Smooth muscle cell (in vitro differentiated cells): ENCODE results near the gene PGBD2. TPM values are rescaled to one million over a fixed set of nuclear protein-coding genes. Genes with fewer than 3 reads are reported as not detected.
"Not testable (repeated sequence)": the region's sequence is repeated elsewhere in the genome, so short reads cannot be mapped to it uniquely, and the experiment has no call there.

Experiments used
- DNase-seq: peaks from one replicate; lab custom pipeline; 2025; ENCODE audit not compliant: unreplicated experiment; lab: John Stamatoyannopoulos, UW
- H2AFZ ChIP-seq: fragments of 200-600 bp; sonication (generic); 2 replicates; pipeline ENCODE4 v1.6.0; 2016; ENCODE audit warnings: antibody characterized with exemption, low read depth, mild to moderate bottlenecking
- H3F3A ChIP-seq: fragments of 200-600 bp; sonication (generic); 2 replicates; pipeline ENCODE4 v1.6.0; 2017; ENCODE audit warnings: antibody characterized with exemption, low read depth
- H3K27ac ChIP-seq: fragments of 200-600 bp; sonication (generic); 2 replicates; pipeline ENCODE4 v1.5.1; 2016; ENCODE audit warnings: low read depth, mild to moderate bottlenecking
- H3K27me3 ChIP-seq: fragments of 200-600 bp; sonication (generic); 2 replicates; pipeline ENCODE4 v1.6.1; 2016; ENCODE audit warnings: low read depth, mild to moderate bottlenecking
- H3K36me3 ChIP-seq: fragments of 200-600 bp; sonication (generic); 2 replicates; pipeline ENCODE4 v1.5.1; 2016; ENCODE audit warnings: low read depth
- H3K4me1 ChIP-seq: fragments of 200-600 bp; sonication (generic); 2 replicates; pipeline ENCODE4 v1.5.1; 2016; ENCODE audit warnings: low read depth
- H3K4me2 ChIP-seq: fragments of 200-600 bp; sonication (generic); 2 replicates; pipeline ENCODE4 v1.6.0; 2016; ENCODE audit warnings: mild to moderate bottlenecking
- H3K4me3 ChIP-seq: fragments of 200-600 bp; sonication (generic); 2 replicates; pipeline ENCODE4 v1.5.1; 2016; ENCODE audit warnings: mild to moderate bottlenecking
- H3K79me2 ChIP-seq: fragments of 200-600 bp; sonication (generic); 2 replicates; pipeline ENCODE4 v1.6.0; 2016; ENCODE audit warnings: low read depth, mild to moderate bottlenecking
- H3K9ac ChIP-seq: fragments of 200-600 bp; sonication (generic); 2 replicates; pipeline ENCODE4 v1.6.0; 2016; ENCODE audit warnings: low read depth
- H3K9me3 ChIP-seq: fragments of 200-600 bp; sonication (generic); replicated peaks from 2 replicates; pipeline ENCODE4 v1.5.1; 2016; ENCODE audit warnings: low read depth
- H4K20me1 ChIP-seq: fragments of 200-600 bp; sonication (generic); 2 replicates; pipeline ENCODE4 v1.6.0; 2016; ENCODE audit warnings: low read depth
- CTCF ChIP-seq: fragments of 200-600 bp; sonication (generic); IDR thresholded peaks from 2 replicates; pipeline ENCODE4 v1.5.1; 2017; ENCODE audit warnings: borderline replicate concordance, mild to moderate bottlenecking, antibody characterized with exemption; ENCODE audit not compliant: insufficient read depth, poor library complexity, severe bottlenecking
- WGBS: methylation state at CpG from one replicate; pipeline ENCODE4 v1.1.7; 2016; ENCODE audit warnings: low lambda C conversion rate; 5-methylcytosine and 5-hydroxymethylcytosine counted together
- polyA plus RNA-seq: library from polyadenylated mRNA; unstranded; fragments of >200 nt; fragmentation: Nextera tagmentation; extraction: Ambion mirVana; gene quantifications from 2 replicates; pipeline ENCODE4 v1.2.1, GENCODE V29; 2016
- total RNA-seq: library from RNA; depleted of rRNA; stranded (reverse); fragments of >200 nt; gene quantifications from 2 replicates; pipeline ENCODE4 v1.2.3, GENCODE V29; 2014

PGBD2 gene
- total and polyA plus RNA-seq, 2 experiments from 2014 or later: 2.3 to 4.0 TPM

GRCh38 chr1:248926401-248927182, 20.6 kb downstream of the PGBD2 start:
- Histone ChIP-seq H3K36me3 (no peaks in the 10 kb centered on the region), H3K27ac (peak overlapping the region; percentile 99), H3K4me1 (peaks cover 16% of the 10 kb centered on the region), H3K79me2 (no peaks in the 10 kb centered on the region), H4K20me1 (no peaks in the 10 kb centered on the region), H3K4me2 (peak overlapping the region; percentile 77), H3F3A (peaks cover 6% of the 10 kb centered on the region), H3K9ac (peak overlapping the region; percentile 89), H3K27me3 (no peaks in the 10 kb centered on the region), H2AFZ (no peak overlapping the region), H3K4me3 (no peak overlapping the region), H3K9me3 (no peaks in the 10 kb centered on the region)
- 20% methylated on average over 7 of the region's 7 CpGs for WGBS
- no peak for DNase-seq
- TF ChIP-seq CTCF: no peak

DNA sequence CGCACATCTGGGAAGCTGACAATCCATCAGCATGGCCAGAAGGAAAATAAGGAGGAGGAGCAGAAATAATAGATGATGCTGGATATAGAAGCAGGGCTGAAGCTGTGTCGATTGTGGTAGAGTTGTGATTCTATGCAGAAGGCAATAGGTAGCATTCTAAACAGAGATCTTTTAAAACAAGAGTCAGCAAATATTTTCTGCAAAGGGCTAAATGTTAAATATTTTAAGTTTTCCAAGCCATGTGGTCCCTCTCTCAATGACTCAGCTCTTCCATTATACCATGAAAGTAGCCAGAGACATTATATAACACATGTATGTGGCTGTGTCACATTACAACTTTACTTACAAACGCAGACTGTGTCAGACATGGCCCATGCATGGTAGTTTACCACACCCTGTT, 21.2 kb downstream of the PGBD2 start:
- not testable (repeated sequence) for H3K79me2 ChIP-seq, DNase-seq, H3F3A ChIP-seq, H3K27me3 ChIP-seq, H4K20me1 ChIP-seq, H3K36me3 ChIP-seq, H2AFZ ChIP-seq, H3K9me3 ChIP-seq, H3K4me3 ChIP-seq
- Histone ChIP-seq H3K4me2 (peak overlapping the region; percentile 77), H3K27ac (peak overlapping the region; percentile 99), H3K4me1 (peaks cover 16% of the 10 kb centered on the region), H3K9ac (peak overlapping the region; percentile 49)
- WGBS: 56% methylated on average over 3 of the region's 3 CpGs

DNA sequence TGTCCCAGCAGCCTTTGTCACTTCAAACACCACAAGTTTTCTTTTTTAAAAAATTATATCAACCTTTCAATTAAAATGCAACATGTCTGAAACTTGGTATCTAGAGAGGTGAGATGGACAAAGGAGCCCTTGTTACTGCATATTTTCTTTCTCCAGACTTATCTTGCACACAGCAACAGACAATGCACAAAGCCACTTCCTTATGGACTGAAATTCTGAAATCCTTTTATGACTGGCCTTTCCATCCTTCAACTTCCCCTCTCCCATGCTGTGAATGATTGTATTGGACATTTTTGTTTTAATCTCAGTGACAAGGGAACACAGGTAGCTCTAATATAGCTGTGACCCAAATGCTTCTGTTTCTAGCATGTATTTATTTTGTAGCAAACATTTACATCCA, 22.1 kb downstream of the PGBD2 start:
- not testable (repeated sequence) for H3F3A ChIP-seq, H3K36me3 ChIP-seq

DNA sequence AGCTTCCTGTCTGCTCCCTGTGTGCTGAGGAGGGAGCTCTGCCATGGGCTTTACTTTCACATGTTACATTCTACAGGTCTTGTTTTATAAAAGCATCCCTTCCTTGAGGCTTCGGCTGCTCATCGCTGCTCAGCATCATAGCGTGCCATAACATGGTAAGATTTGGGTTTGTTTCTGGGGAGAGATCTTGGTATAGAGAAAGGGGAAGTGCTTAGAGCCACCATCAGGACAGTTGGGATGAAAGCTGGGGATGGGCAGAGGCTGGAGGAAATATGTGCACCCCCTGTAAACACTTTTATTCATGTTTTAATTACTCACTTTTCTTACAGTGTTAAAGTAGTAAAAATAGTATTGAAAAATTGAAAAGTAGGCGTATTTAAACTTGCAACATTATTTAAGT, 24.0 kb downstream of the PGBD2 start:
- WGBS: 89% methylated on average over 4 of the region's 4 CpGs
- H3K27me3 ChIP-seq, H3K79me2 ChIP-seq, H3K36me3 ChIP-seq, DNase-seq, H4K20me1 ChIP-seq, H3K27ac ChIP-seq, H3K4me3 ChIP-seq, H3K4me2 ChIP-seq, H3F3A ChIP-seq, H3K9me3 ChIP-seq, H3K9ac ChIP-seq, H2AFZ ChIP-seq: not testable (repeated sequence)
- peaks cover 12% of the 10 kb centered on the region for H3K4me1 ChIP-seq

More for the DNA sequence above, 22.1 kb downstream of the PGBD2 start:
- not testable (repeated sequence) for H2AFZ ChIP-seq, H3K9ac ChIP-seq, H3K27me3 ChIP-seq, H4K20me1 ChIP-seq, DNase-seq, H3K9me3 ChIP-seq, H3K4me3 ChIP-seq, H3K79me2 ChIP-seq
- Histone ChIP-seq H3K4me2 (peak overlapping the region; percentile 77), H3K27ac (peak overlapping the region; percentile 99), H3K4me1 (peaks cover 16% of the 10 kb centered on the region)

DNA sequence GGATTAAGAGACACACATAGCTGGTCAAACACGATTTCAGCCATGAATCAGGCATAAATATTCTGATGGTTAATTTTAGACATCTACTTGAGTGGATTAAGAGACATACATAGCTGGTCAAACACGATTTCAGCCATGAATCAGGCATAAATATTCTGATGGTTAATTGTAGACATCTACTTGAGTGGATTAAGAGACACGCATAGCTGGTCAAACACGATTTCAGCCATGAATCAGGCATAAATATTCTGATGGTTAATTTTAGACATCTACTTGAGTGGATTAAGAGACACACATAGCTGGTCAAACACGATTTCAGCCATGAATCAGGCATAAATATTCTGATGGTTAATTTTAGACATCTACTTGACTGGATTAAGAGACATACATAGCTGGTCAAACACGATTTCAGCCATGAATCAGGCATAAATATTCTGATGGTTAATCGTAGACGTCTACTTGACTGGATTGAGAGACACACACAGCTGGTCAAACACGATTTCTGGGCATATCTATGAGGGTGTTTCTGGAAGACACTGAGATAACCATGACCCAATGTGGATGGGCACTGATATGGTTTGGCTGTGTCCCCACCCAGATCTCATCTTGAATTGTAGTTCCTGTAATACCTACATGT, 32.3 kb downstream of the PGBD2 start:
- H3K4me2 ChIP-seq, H3K27ac ChIP-seq, H3K9me3 ChIP-seq, H3K27me3 ChIP-seq, H3K36me3 ChIP-seq, H3K4me1 ChIP-seq, H2AFZ ChIP-seq, H3K79me2 ChIP-seq, H3F3A ChIP-seq, H3K9ac ChIP-seq, H4K20me1 ChIP-seq, H3K4me3 ChIP-seq, DNase-seq: not testable (repeated sequence)
- 81% methylated on average over 5 of the region's 9 CpGs for WGBS

DNA sequence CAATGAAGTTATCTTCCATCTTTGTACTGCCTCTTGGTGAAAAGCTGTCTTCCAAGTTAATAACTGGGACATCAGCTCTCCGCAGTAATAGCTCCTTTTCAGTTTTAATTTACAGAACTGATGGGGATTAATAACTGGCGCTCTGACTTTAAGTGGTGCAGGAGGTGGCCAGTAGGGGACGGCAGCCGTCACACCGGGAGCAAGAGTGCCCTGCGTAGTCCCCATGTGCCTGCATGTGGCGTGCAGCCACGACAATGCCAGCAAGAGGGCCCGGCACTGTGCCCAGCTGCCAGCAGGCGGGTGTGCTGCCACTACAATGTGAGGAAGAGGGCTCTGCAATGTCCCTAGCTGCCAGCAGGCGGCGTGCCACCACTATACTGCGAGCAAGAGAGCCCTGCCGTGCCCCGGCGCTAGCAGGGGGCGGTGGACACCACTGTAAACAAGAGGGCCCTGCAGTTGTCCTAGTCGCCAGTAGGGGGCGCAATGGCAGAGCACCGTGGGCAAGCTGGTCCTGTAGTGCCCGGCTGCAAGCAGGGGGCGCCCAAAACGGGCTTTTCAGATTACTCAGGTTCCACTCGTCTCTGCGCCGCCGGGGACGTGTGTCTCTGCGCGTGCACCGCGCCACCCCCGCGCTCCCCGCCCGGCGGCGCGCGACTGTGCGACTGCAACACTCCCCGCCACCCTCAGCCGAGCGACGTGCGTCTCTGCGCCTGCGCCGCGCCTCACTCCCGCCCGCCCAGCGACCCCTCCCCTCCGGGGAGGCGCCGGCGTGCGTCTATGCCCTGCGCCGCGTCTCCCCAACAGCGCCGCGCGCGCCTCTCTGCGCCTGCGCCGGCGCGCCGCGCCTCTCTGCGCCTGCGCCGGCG, 38.3 kb downstream of the PGBD2 start:
- H3K4me3 ChIP-seq: not testable (repeated sequence)

DNA sequence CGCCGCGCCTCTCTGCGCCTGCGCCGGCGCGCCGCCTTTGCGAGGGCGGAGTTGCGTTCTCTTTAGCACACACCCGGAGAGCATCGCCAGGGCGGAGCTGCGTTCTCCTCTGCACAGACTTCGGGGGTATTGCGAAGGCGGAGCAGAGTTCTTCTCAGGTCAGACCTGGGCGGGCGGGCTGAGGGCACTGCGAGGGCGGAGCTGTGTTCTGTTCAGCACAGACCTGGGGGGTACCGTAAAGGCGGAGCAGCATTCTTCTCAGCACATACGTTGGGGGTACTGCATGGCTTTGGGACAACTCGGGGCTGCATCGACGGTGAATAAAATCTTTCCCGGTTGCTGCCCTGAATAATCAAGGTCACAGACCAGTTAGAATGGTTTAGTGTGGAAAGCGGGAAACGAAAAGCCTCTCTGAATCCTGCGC, 39.0 kb downstream of the PGBD2 start:
- not testable (repeated sequence) for H3K4me2 ChIP-seq, H3K9me3 ChIP-seq, H2AFZ ChIP-seq, H3F3A ChIP-seq, H3K79me2 ChIP-seq, H3K4me1 ChIP-seq, H3K27ac ChIP-seq, H3K36me3 ChIP-seq, H3K27me3 ChIP-seq, DNase-seq, H3K9ac ChIP-seq, H4K20me1 ChIP-seq, H3K4me3 ChIP-seq
- WGBS: 97% methylated on average over 11 of the region's 33 CpGs

More for the DNA sequence above, 38.3 kb downstream of the PGBD2 start:
- not testable (repeated sequence) for H3K79me2 ChIP-seq, H3K9me3 ChIP-seq, H3K27ac ChIP-seq, DNase-seq, H3K4me1 ChIP-seq, H3K9ac ChIP-seq, H3K27me3 ChIP-seq, H3F3A ChIP-seq, H4K20me1 ChIP-seq, H2AFZ ChIP-seq, H3K4me2 ChIP-seq, H3K36me3 ChIP-seq
- WGBS: 94% methylated on average over 10 of the region's 77 CpGs
